H1 (cell line): ENCODE results near the gene HTR4. TPM values are rescaled to one million over a fixed set of nuclear protein-coding genes. Genes with fewer than 3 reads are reported as not detected.

Experiments
- HDAC6 ChIP-seq: IDR thresholded peaks from one replicate; pipeline ENCODE4 v1.7.1; 2012; ENCODE audit warnings: low read depth, mild to moderate bottlenecking, inconsistent platforms, low read length, moderate library complexity
- SIX5 ChIP-seq: IDR thresholded peaks from 2 replicates; pipeline ENCODE4 v1.6.1; 2011; ENCODE audit warnings: mild to moderate bottlenecking, low read depth, low read length
- polyA plus RNA-seq, 7 experiments: library from polyadenylated mRNA; depleted of rRNA in 3 of 7; stranded (reverse) in 5 of 7; unstranded in 2 of 7; fragments of >200 nt in 5 of 7; fragments of 200-250 nt in 2 of 7; gene quantifications; 1 replicate in 5 of 7; 2 replicates in 1 of 7; 4 replicates in 1 of 7; pipeline versions ENCODE4 v1.2.1 to v1.2.3, GENCODE V29; 2011 to 2013; ENCODE audit warnings: missing spikeins in 2 of 7, mixed read lengths in 2 of 7
- total RNA-seq: library from RNA; stranded (reverse); fragmentation: NEBNext Ultra II Directional; extraction: Animal tissue kit (Norgen Biotek cat#: 25700); gene quantifications from 2 replicates; pipeline ENCODE4 v1.2.1, GENCODE V29; 2021
- TF ChIP-seq, protein P1 (sequence below): IDR thresholded peaks from 2 replicates; pipeline ENCODE4 v1.6.1; 2012; ENCODE audit warnings: inconsistent platforms

Gene HTR4
- total and polyA plus RNA-seq, 2 of the 8 experiments (the other 6 are each of a cell fraction or from before 2014, with no cell fraction given) = not detected

DNA sequence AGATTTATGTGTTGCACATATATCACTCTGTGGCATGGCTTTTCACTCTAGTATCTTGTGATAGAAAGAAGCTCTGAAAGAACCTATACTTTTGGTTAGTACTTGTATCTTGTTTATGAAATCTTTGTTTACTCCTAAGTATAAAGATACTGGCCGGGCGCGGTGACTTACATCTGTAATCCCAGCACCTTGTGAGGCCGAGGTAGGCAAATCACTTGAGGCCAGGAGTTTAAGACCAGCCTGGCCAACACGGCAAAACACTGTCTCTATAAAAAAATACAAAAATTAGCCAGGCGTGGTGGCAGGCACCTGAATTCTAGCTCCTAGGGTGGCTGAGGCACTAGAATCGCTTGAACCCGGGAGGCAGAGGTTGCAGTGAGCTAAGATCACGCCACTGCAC is 141.8 kb downstream of the HTR4 start (continued):
- TF ChIP-seq, protein P1, sequence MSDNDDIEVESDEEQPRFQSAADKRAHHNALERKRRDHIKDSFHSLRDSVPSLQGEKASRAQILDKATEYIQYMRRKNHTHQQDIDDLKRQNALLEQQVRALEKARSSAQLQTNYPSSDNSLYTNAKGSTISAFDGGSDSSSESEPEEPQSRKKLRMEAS = no peak
- TF ChIP-seq HDAC6 (no peak), SIX5 (no peak)
